Calu3 (cell line): Measurements from ENCODE around the gene FBXO27. TPM values are rescaled to one million over a fixed set of nuclear protein-coding genes. Genes with fewer than 3 reads are reported as not detected.

ENCODE experiments used
- BruUV-seq: library from RNA; stranded (reverse); fragments of 400-500 nt; replicated peaks from 2 replicates; lab custom pipeline; 2021; lab: Mats Ljungman, UMichigan
- CTCF ChIA-PET: fragments of 300-600 bp; sonication (Branson Sonifier 250); formaldehyde crosslinking; loops from one replicate; lab custom pipeline; 2022; ENCODE audit warnings: antibody characterized with exemption; lab: Charles Lee
- DNase-seq: peaks from one replicate; pipeline ENCODE4 v3.0.0; 2022
- H3K27ac Mint-ChIP-seq: one replicate; pipeline ENCODE4 v1.8.0; 2022; ENCODE audit warnings: mixed read lengths; ENCODE audit not compliant: unreplicated experiment
- H3K27me3 Mint-ChIP-seq: one replicate; pipeline ENCODE4 v1.8.0; 2022; ENCODE audit warnings: mixed read lengths; ENCODE audit not compliant: unreplicated experiment
- H3K36me3 Mint-ChIP-seq: one replicate; pipeline ENCODE4 v1.8.0; 2022; ENCODE audit warnings: mild to moderate bottlenecking, moderate library complexity, mixed read lengths; ENCODE audit not compliant: insufficient read depth, unreplicated experiment
- H3K4me1 Mint-ChIP-seq: one replicate; pipeline ENCODE4 v1.8.0; 2022; ENCODE audit warnings: mild to moderate bottlenecking, low read depth, mixed read lengths; ENCODE audit not compliant: unreplicated experiment
- H3K4me3 Mint-ChIP-seq: one replicate; pipeline ENCODE4 v1.8.0; 2022; ENCODE audit warnings: mild to moderate bottlenecking, low read depth, moderate library complexity, mixed read lengths; ENCODE audit not compliant: unreplicated experiment
- H3K9me3 Mint-ChIP-seq: one replicate; pipeline ENCODE4 v1.8.0; 2022; ENCODE audit warnings: low read depth, mixed read lengths; ENCODE audit not compliant: unreplicated experiment
- intact Hi-C: fragments of 100-400 bp; cut with micrococcal nuclease; formaldehyde crosslinking; loops from one replicate; pipeline ENCODE4 v1.10.0; 2022; ENCODE audit not compliant: unreplicated experiment
- total RNA-seq: library from RNA; stranded (reverse); gene quantifications from 2 replicates; pipeline ENCODE4 v1.2.3, GENCODE V29; 2022
- TF ChIP-seq, protein P1 (sequence below): fragments of 200-600 bp; IDR thresholded peaks from one replicate; pipeline ENCODE4 v1.8.0; 2022; ENCODE audit warnings: antibody characterized with exemption; ENCODE audit not compliant: unreplicated experiment

The FBXO27 gene
- total RNA-seq, 1 experiment from 2014 or later, result 14.6 TPM

DNA sequence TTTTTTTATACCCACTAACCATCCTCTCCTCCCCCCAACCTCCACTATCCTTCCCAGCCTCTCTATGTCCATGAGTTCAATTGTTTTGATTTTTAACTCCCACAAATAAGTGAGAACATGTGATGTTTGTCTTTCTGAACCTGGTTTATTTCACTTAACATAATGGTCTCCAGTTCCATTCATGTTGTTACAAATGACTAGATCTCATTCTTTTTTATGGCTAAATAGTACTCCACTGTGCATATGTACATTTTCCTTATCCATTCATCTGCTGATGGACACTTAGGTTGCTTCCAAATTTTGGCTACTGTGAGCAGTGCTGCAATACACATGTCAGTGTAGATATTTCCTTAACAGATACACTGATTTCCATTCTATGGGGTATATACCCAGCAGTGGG, 27.0 kb upstream of the FBXO27 start:
- BruUV-seq, result no TSS peak
- Mint-ChIP-seq H3K27me3 (no peaks in the 10 kb centered on the region), H3K4me1 (peaks cover 14% of the 10 kb centered on the region), H3K9me3 (peaks cover 2% of the 10 kb centered on the region), H3K4me3 (no peak overlapping the region), H3K36me3 (peaks cover 6% of the 10 kb centered on the region), H3K27ac (no peak overlapping the region)
- CTCF ChIA-PET, result interaction anchor here (0.7 kb wide), 1 partner anchor 899 kb away, joined by 3 read pairs; no protein-coding TSS in a partner anchor
- TF ChIP-seq, protein P1, sequence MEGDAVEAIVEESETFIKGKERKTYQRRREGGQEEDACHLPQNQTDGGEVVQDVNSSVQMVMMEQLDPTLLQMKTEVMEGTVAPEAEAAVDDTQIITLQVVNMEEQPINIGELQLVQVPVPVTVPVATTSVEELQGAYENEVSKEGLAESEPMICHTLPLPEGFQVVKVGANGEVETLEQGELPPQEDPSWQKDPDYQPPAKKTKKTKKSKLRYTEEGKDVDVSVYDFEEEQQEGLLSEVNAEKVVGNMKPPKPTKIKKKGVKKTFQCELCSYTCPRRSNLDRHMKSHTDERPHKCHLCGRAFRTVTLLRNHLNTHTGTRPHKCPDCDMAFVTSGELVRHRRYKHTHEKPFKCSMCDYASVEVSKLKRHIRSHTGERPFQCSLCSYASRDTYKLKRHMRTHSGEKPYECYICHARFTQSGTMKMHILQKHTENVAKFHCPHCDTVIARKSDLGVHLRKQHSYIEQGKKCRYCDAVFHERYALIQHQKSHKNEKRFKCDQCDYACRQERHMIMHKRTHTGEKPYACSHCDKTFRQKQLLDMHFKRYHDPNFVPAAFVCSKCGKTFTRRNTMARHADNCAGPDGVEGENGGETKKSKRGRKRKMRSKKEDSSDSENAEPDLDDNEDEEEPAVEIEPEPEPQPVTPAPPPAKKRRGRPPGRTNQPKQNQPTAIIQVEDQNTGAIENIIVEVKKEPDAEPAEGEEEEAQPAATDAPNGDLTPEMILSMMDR, result no peak
- intact Hi-C loops, result no loop called here
- no peak for DNase-seq

DNA sequence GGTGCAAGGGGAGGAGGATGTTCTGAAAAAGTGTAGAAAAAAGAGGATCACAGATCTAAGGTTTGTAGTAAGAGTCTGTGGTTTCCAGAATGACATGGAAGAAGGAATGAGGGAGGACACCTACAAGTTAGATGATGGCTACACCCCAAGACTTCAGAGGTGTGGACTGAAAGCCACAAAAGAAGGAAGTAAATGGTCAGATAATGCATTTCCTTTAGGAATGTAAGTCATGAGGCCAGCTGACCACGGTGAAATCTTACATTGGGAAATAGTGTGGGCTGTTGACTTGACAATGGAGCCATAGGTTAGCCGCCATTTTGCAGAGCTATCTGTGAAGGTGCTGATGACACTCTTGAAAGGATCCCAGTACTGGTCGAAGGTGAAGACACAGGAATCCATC, 25.3 kb upstream of the FBXO27 start:
- TF ChIP-seq, protein P1, result no peak
- Mint-ChIP-seq H3K4me1 (peaks cover 26% of the 10 kb centered on the region), H3K4me3 (no peak overlapping the region), H3K36me3 (peaks cover 18% of the 10 kb centered on the region), H3K9me3 (peaks cover 2% of the 10 kb centered on the region), H3K27ac (no peak overlapping the region), H3K27me3 (no peaks in the 10 kb centered on the region)
- CTCF ChIA-PET, result interaction anchor here (0.6 to 0.7 kb wide), 2 partner anchors 16 to 89 kb away, joined by 3 to 9 read pairs; no protein-coding TSS in a partner anchor
- intact Hi-C loops, result no loop called here
- no TSS peak for BruUV-seq
- no peak for DNase-seq

DNA sequence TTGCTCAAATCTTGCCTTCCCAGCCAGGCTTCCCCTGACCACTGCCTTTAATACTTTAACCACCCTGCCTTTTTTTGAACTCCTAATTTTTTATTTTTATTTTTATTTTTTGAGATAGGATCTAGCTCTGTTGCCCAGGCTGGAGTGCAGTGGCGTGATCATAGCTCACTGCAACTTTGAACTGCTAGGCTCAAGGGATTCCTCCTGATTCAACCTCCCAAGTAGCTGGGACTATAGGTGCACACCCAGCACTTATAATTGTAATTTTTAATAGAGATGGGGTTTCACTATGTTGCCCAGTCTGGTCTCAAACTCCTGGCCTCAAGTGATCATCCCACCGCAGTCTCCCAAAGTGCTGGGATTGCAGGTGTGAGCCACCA, 21.7 kb upstream of the FBXO27 start:
- Mint-ChIP-seq H3K4me3 (no peak overlapping the region), H3K36me3 (peaks cover 22% of the 10 kb centered on the region), H3K9me3 (peaks cover 2% of the 10 kb centered on the region), H3K27ac (peak overlapping the region; percentile 17), H3K27me3 (no peaks in the 10 kb centered on the region), H3K4me1 (peaks cover 26% of the 10 kb centered on the region)
- no TSS peak for BruUV-seq
- no peak for DNase-seq
- intact Hi-C loops, result loop anchor here (5.0 kb wide), 3 partner anchors 58 to 273 kb away; no protein-coding TSS in a partner anchor
- CTCF ChIA-PET, result interaction anchor here (0.5 to 1.1 kb wide), 2 partner anchors 58 to 617 kb away, joined by 3 to 4 read pairs; no protein-coding TSS in a partner anchor
- TF ChIP-seq, protein P1, result no peak

DNA sequence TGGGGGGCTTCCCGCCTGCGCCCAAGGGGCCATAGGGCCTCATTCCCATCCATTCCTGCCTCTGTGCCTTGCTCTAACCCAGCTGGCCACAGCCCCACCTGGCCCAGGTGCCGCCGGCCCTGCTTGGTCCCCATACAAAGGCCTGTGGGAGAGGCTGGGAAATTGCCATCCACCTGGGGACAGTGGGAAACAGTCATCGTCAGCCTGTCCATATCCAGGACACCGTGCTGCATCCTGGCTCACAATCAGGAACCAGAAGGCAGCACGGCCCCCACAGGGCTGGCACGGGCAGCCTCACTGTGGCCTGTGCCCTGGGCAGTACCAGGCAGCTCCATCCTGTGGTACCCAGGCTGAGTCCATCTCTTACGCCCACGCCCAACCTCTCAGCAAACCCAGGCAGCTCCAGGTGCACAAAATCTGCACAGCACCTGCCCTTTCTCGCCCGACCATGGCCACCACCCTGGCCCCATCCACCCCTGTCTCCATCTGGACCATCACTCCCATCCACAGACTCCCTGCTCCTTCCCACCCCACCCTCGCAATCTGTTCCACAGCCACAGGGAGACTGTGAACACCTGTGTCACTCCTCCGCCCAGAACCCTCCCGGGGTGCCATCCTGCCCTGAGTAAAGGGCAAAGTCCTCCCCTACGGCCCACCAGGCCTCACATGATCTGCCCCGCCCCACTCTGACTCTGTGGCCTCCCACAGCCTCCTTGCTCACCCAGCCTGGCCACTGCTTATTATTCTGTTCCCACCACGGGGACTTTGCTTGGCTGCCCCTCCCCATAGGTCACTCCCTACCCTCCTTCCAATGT, 21.1 kb upstream of the FBXO27 start:
- Mint-ChIP-seq H3K9me3 (peaks cover 2% of the 10 kb centered on the region), H3K4me1 (peaks cover 26% of the 10 kb centered on the region), H3K4me3 (no peak overlapping the region), H3K36me3 (peaks cover 22% of the 10 kb centered on the region), H3K27me3 (no peaks in the 10 kb centered on the region), H3K27ac (peak overlapping the region; percentile 17)
- peak; percentile 50 for DNase-seq
- TF ChIP-seq, protein P1, result no peak
- intact Hi-C loops, result loop anchor here (5.0 kb wide), 3 partner anchors 59 to 274 kb away; no protein-coding TSS in a partner anchor
- no TSS peak for BruUV-seq
- CTCF ChIA-PET, result interaction anchor here (0.5 to 1.1 kb wide), 2 partner anchors 59 to 616 kb away, joined by 3 to 4 read pairs; no protein-coding TSS in a partner anchor
